Ishikawa (cell line): ENCODE data around the gene TENM3.

Experiments used
- CEBPB ChIP-seq: IDR thresholded peaks from 2 replicates; pipeline ENCODE4 v1.6.1; 2012
- CREB1 ChIP-seq: IDR thresholded peaks from 2 replicates; pipeline ENCODE4 v1.6.1; 2012; ENCODE audit warnings: low read depth
- EGR1 ChIP-seq: IDR thresholded peaks from 2 replicates; pipeline ENCODE4 v1.6.1; 2012
- EP300 ChIP-seq: IDR thresholded peaks from 2 replicates; pipeline ENCODE4 v1.6.1; 2012; ENCODE audit warnings: borderline replicate concordance
- FOXM1 ChIP-seq: IDR thresholded peaks from 2 replicates; pipeline ENCODE4 v1.6.1; 2012; ENCODE audit warnings: low read depth, borderline replicate concordance
- NFIC ChIP-seq: IDR thresholded peaks from 2 replicates; pipeline ENCODE4 v1.6.1; 2012
- RAD21 ChIP-seq: IDR thresholded peaks from 2 replicates; pipeline ENCODE4 v1.6.1; 2012; ENCODE audit warnings: low read depth
- TCF12 ChIP-seq: IDR thresholded peaks from 2 replicates; pipeline ENCODE4 v1.6.1; 2012; ENCODE audit warnings: low read depth
- YY1 ChIP-seq: IDR thresholded peaks from 2 replicates; pipeline ENCODE4 v1.6.1; 2012; ENCODE audit warnings: low read depth
- TF ChIP-seq, protein P1 (sequence below): IDR thresholded peaks from 2 replicates; pipeline ENCODE4 v1.6.1; 2012
- TF ChIP-seq, protein P2 (sequence below): IDR thresholded peaks from 2 replicates; pipeline ENCODE4 v1.6.1; 2012
- TF ChIP-seq, protein P3 (sequence below): IDR thresholded peaks from 2 replicates; pipeline ENCODE4 v1.6.1; 2012; ENCODE audit warnings: low read depth, mild to moderate bottlenecking

DNA sequence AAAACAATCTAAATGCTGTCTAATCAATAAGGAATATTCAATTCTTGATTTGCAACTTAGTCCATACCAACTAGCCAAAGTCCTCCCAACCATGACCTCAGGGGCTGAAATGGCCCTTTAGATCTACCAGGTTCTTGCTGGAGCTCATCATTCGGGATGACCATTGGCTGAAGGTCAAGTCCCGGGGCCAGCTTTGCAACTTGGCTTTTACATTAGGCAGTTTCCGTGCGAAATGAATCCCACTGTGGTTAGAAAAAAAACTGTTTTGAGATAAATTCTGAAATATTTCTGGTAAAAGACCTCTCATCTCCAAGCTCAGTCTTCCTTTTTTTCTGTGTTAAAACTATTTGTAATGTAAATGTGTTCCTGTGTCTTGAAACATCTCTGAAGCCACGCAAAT, 178.6 kb downstream of the TENM3 start:
- TF ChIP-seq RAD21 (no peak), CEBPB (no peak), TCF12 (no peak), EGR1 (no peak), CREB1 (no peak), NFIC (no peak), EP300 (no peak), YY1 (no peak), FOXM1 (no peak)
- TF ChIP-seq, protein P1, sequence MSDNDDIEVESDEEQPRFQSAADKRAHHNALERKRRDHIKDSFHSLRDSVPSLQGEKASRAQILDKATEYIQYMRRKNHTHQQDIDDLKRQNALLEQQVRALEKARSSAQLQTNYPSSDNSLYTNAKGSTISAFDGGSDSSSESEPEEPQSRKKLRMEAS = no peak
- TF ChIP-seq, protein P2, sequence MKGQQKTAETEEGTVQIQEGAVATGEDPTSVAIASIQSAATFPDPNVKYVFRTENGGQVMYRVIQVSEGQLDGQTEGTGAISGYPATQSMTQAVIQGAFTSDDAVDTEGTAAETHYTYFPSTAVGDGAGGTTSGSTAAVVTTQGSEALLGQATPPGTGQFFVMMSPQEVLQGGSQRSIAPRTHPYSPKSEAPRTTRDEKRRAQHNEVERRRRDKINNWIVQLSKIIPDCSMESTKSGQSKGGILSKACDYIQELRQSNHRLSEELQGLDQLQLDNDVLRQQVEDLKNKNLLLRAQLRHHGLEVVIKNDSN = no peak
- TF ChIP-seq, protein P3, sequence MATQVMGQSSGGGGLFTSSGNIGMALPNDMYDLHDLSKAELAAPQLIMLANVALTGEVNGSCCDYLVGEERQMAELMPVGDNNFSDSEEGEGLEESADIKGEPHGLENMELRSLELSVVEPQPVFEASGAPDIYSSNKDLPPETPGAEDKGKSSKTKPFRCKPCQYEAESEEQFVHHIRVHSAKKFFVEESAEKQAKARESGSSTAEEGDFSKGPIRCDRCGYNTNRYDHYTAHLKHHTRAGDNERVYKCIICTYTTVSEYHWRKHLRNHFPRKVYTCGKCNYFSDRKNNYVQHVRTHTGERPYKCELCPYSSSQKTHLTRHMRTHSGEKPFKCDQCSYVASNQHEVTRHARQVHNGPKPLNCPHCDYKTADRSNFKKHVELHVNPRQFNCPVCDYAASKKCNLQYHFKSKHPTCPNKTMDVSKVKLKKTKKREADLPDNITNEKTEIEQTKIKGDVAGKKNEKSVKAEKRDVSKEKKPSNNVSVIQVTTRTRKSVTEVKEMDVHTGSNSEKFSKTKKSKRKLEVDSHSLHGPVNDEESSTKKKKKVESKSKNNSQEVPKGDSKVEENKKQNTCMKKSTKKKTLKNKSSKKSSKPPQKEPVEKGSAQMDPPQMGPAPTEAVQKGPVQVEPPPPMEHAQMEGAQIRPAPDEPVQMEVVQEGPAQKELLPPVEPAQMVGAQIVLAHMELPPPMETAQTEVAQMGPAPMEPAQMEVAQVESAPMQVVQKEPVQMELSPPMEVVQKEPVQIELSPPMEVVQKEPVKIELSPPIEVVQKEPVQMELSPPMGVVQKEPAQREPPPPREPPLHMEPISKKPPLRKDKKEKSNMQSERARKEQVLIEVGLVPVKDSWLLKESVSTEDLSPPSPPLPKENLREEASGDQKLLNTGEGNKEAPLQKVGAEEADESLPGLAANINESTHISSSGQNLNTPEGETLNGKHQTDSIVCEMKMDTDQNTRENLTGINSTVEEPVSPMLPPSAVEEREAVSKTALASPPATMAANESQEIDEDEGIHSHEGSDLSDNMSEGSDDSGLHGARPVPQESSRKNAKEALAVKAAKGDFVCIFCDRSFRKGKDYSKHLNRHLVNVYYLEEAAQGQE = no peak
